Measurements from ENCODE around the gene SRPK1.
"Not testable (repeated sequence)": the region's sequence is repeated elsewhere in the genome, so short reads cannot be mapped to it uniquely, and the experiment has no call there.

The SRPK1 gene

DNA sequence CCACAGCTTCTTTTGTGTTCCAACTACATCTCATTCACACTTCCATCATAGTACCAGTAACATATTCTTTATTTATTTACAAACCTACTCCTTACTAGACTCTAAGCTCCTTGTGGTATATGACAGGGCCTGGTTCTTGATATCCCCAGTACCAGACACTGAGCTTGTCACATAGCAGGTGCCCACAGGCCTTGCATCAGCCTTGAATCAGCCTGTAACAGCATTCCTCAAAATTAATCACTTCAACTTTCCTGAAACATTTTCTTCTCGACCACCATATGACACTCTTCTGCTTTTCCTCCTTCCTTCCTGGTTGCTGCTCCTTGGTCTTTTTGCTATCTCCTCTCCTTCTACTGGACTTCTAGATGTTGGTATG lies 24.7 kb upstream of the SRPK1 start (continued):
- TF ChIP-seq, protein P1, sequence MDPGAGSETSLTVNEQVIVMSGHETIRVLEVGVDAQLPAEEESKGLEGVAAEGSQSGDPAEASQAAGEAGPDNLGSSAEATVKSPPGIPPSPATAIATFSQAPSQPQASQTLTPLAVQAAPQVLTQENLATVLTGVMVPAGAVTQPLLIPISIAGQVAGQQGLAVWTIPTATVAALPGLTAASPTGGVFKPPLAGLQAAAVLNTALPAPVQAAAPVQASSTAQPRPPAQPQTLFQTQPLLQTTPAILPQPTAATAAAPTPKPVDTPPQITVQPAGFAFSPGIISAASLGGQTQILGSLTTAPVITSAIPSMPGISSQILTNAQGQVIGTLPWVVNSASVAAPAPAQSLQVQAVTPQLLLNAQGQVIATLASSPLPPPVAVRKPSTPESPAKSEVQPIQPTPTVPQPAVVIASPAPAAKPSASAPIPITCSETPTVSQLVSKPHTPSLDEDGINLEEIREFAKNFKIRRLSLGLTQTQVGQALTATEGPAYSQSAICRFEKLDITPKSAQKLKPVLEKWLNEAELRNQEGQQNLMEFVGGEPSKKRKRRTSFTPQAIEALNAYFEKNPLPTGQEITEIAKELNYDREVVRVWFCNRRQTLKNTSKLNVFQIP (CRISPR knock-in tag; IDR thresholded peaks at IDR 0.05; ENCODE audit: borderline replicate concordance, low read depth) = no peak
- TF ChIP-seq OSR1 (CRISPR knock-in tag; IDR thresholded peaks at IDR 0.05) = no peak

DNA sequence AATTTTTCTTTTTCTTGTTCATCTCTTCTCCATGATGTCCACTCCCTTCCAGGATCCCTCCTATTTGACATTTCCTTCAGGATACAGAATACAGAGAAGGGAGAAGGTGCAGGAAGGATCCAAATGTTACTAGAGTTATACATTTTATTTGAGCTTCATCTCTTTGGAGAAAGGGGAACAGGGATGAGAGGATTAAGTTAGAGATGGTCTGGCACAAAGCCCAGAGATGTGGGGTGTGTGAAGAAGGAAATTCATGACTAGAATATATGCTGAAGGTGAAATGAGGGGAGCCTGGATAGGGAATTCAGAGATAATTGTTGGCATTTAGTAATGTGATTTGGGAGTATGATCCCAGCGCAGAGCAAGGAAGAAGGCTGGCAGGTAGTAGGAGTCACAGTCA lies 22.5 kb upstream of the SRPK1 start:
- TF ChIP-seq, protein P2, sequence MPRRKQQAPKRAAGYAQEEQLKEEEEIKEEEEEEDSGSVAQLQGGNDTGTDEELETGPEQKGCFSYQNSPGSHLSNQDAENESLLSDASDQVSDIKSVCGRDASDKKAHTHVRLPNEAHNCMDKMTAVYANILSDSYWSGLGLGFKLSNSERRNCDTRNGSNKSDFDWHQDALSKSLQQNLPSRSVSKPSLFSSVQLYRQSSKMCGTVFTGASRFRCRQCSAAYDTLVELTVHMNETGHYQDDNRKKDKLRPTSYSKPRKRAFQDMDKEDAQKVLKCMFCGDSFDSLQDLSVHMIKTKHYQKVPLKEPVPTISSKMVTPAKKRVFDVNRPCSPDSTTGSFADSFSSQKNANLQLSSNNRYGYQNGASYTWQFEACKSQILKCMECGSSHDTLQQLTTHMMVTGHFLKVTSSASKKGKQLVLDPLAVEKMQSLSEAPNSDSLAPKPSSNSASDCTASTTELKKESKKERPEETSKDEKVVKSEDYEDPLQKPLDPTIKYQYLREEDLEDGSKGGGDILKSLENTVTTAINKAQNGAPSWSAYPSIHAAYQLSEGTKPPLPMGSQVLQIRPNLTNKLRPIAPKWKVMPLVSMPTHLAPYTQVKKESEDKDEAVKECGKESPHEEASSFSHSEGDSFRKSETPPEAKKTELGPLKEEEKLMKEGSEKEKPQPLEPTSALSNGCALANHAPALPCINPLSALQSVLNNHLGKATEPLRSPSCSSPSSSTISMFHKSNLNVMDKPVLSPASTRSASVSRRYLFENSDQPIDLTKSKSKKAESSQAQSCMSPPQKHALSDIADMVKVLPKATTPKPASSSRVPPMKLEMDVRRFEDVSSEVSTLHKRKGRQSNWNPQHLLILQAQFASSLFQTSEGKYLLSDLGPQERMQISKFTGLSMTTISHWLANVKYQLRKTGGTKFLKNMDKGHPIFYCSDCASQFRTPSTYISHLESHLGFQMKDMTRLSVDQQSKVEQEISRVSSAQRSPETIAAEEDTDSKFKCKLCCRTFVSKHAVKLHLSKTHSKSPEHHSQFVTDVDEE (CRISPR knock-in tag; IDR thresholded peaks at IDR 0.05) = no peak
- TF ChIP-seq ZNF8 (CRISPR knock-in tag; IDR thresholded peaks at IDR 0.05) = no peak
- TF ChIP-seq, protein P1 (CRISPR knock-in tag; IDR thresholded peaks at IDR 0.05; ENCODE audit: borderline replicate concordance, low read depth) = no peak
- TF ChIP-seq ZFP3 (CRISPR knock-in tag; IDR thresholded peaks at IDR 0.05) = no peak
- no peak for TF ChIP-seq SNAI2 (CRISPR knock-in tag; IDR thresholded peaks at IDR 0.05)
- TF ChIP-seq ISL1 (CRISPR knock-in tag; IDR thresholded peaks at IDR 0.05) = no peak
- no peak for TF ChIP-seq ZFP30 (CRISPR knock-in tag; IDR thresholded peaks at IDR 0.05)
- TF ChIP-seq RARB (CRISPR knock-in tag; IDR thresholded peaks at IDR 0.05) = no peak
- TF ChIP-seq, protein P3, sequence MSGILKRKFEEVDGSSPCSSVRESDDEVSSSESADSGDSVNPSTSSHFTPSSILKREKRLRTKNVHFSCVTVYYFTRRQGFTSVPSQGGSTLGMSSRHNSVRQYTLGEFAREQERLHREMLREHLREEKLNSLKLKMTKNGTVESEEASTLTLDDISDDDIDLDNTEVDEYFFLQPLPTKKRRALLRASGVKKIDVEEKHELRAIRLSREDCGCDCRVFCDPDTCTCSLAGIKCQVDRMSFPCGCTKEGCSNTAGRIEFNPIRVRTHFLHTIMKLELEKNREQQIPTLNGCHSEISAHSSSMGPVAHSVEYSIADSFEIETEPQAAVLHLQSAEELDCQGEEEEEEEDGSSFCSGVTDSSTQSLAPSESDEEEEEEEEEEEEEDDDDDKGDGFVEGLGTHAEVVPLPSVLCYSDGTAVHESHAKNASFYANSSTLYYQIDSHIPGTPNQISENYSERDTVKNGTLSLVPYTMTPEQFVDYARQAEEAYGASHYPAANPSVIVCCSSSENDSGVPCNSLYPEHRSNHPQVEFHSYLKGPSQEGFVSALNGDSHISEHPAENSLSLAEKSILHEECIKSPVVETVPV (CRISPR knock-in tag; IDR thresholded peaks at IDR 0.05) = no peak
- TF ChIP-seq ZNF70 (CRISPR knock-in tag; IDR thresholded peaks at IDR 0.05) = no peak
- no peak for TF ChIP-seq GLIS3 (CRISPR knock-in tag; IDR thresholded peaks at IDR 0.05)
- TF ChIP-seq, protein P4, sequence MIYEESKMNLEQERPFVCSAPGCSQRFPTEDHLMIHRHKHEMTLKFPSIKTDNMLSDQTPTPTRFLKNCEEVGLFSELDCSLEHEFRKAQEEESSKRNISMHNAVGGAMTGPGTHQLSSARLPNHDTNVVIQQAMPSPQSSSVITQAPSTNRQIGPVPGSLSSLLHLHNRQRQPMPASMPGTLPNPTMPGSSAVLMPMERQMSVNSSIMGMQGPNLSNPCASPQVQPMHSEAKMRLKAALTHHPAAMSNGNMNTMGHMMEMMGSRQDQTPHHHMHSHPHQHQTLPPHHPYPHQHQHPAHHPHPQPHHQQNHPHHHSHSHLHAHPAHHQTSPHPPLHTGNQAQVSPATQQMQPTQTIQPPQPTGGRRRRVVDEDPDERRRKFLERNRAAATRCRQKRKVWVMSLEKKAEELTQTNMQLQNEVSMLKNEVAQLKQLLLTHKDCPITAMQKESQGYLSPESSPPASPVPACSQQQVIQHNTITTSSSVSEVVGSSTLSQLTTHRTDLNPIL (CRISPR knock-in tag; IDR thresholded peaks at IDR 0.05; ENCODE audit: low read depth) = no peak
- TF ChIP-seq, protein P5, sequence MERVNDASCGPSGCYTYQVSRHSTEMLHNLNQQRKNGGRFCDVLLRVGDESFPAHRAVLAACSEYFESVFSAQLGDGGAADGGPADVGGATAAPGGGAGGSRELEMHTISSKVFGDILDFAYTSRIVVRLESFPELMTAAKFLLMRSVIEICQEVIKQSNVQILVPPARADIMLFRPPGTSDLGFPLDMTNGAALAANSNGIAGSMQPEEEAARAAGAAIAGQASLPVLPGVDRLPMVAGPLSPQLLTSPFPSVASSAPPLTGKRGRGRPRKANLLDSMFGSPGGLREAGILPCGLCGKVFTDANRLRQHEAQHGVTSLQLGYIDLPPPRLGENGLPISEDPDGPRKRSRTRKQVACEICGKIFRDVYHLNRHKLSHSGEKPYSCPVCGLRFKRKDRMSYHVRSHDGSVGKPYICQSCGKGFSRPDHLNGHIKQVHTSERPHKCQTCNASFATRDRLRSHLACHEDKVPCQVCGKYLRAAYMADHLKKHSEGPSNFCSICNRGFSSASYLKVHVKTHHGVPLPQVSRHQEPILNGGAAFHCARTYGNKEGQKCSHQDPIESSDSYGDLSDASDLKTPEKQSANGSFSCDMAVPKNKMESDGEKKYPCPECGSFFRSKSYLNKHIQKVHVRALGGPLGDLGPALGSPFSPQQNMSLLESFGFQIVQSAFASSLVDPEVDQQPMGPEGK (CRISPR knock-in tag; IDR thresholded peaks at IDR 0.05; ENCODE audit: borderline replicate concordance) = no peak
- no peak for TF ChIP-seq ZC3H10 (CRISPR knock-in tag; IDR thresholded peaks at IDR 0.05)
- TF ChIP-seq TCF4 (CRISPR knock-in tag; IDR thresholded peaks at IDR 0.05; ENCODE audit: borderline replicate concordance) = no peak
- no peak for TF ChIP-seq ARNTL (CRISPR knock-in tag; IDR thresholded peaks at IDR 0.05; ENCODE audit: borderline replicate concordance, low read depth)
- TF ChIP-seq ESRRG (CRISPR knock-in tag; IDR thresholded peaks at IDR 0.05) = no peak
- TF ChIP-seq CSDC2 (CRISPR knock-in tag; IDR thresholded peaks at IDR 0.05) = no peak
- TF ChIP-seq ZNF565 (CRISPR knock-in tag; conservative IDR thresholded peaks at IDR 0.05; ENCODE audit: low read depth) = no peak
- ATAC-seq = no peak

DNA sequence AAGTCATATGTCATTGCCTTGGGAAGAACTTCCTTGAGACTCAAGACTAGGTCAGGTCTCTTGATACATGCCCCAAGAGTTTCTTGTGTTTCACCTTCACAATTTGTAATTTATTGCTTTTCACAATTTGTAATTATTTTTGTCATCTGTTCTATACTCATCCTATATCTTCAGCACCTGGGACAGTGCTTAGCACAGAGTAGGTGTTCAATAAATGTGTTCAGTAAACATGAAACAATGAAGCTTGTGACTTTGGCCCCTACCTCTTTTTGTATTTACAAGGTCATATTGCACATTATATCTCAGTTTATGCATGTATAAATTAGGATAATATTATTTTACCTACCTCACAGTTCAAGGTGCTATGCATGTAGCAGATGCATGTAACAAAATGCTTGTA lies 21.5 kb upstream of the SRPK1 start:
- TF ChIP-seq RARB (CRISPR knock-in tag; IDR thresholded peaks at IDR 0.05) = no peak
- no peak for TF ChIP-seq ESRRG (CRISPR knock-in tag; IDR thresholded peaks at IDR 0.05)
- no peak for TF ChIP-seq TCF4 (CRISPR knock-in tag; IDR thresholded peaks at IDR 0.05; ENCODE audit: borderline replicate concordance)
- TF ChIP-seq, protein P3 (CRISPR knock-in tag; IDR thresholded peaks at IDR 0.05) = no peak
- no peak for TF ChIP-seq PPARA (CRISPR knock-in tag; IDR thresholded peaks at IDR 0.05; ENCODE audit: borderline replicate concordance)
- no peak for ATAC-seq

DNA sequence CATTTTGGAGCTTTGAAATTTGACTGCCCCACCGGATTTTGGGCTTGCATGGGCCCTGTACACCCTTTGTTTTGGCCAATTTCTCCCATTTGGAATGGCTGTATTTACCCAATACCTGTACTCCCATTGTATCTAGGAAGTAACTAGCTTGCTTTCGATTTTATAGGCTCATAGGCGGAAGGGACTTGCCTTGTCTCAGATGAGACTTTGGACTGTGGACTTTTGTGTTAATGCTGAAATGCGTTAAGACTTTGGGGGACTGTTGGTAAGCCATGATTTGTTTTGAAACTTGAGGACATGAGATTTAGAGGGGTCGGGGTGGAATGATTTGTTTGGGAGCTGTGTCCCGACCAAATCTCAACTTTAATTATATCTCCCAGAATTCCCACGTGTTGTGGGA lies 20.3 kb upstream of the SRPK1 start:
- not testable (repeated sequence) for ATAC-seq

DNA sequence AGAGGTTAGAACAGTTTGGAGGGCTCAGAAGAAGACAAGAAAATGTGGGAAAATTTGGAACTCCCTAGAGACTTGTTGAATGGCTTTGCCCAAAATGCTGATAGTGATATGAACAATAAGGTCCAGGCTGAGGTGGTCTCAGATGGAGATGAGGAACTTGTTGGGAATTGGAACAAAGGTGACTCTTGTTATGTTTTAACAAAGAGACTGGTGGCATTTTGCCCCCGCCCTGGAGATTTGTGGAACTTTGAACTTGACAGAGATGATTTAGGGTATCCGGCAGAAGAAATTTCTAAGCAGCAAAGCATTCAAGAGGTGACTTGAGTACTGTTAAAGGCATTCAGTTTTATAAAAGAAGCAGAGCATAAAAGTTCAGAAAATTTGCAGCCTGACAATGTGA lies 19.1 kb upstream of the SRPK1 start:
- ATAC-seq = not testable (repeated sequence)

DNA sequence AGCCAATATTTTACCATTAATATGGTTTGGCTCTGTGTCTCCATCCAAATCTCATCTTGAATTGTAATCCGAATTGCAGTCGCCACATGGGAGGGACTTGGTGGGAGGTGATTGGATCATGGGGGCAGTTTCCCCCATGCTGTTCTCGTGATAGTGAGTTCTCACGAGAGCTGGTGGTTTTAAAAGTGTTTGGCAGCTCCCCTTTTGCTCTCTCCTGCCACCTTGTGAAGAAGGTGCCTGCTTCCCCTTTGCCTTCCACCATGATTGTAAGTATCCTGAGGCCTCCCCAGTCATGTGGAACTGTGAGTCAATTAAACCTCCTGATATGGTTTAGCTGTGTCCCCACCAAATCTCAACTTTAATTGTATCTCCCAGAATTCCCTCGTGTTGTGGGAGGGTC lies 18.4 kb upstream of the SRPK1 start:
- ATAC-seq = not testable (repeated sequence)
